ENCODE data around the gene SETD2.

DNA sequence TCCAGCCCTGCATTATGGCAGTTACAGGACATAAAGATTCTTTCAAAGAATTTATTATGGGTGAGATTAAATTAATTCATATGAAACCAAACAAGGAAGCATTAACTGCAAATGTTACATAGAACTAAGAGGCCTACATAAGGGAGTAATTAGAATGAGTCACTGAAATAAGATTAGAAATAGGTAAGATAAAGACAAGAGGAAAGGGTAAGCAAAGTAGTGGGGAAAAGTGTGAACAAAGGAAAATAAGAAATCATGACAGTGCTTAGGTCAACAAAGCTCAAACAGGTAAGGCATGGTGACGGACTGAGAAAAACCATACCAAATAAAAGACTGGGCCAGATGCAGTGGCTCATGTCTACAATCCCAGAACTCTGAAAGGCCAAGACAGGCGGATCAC is 74.3 kb downstream of the SETD2 start:
- TF ChIP-seq, protein P1, sequence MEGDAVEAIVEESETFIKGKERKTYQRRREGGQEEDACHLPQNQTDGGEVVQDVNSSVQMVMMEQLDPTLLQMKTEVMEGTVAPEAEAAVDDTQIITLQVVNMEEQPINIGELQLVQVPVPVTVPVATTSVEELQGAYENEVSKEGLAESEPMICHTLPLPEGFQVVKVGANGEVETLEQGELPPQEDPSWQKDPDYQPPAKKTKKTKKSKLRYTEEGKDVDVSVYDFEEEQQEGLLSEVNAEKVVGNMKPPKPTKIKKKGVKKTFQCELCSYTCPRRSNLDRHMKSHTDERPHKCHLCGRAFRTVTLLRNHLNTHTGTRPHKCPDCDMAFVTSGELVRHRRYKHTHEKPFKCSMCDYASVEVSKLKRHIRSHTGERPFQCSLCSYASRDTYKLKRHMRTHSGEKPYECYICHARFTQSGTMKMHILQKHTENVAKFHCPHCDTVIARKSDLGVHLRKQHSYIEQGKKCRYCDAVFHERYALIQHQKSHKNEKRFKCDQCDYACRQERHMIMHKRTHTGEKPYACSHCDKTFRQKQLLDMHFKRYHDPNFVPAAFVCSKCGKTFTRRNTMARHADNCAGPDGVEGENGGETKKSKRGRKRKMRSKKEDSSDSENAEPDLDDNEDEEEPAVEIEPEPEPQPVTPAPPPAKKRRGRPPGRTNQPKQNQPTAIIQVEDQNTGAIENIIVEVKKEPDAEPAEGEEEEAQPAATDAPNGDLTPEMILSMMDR (IDR thresholded peaks at IDR 0.05; ENCODE audit: control extremely low read depth in 1 of 3, insufficient read depth in 1 of 3, low read depth in 1 of 3, low read length in 3 of 3) = no peak
- no peak for TF ChIP-seq JUND (IDR thresholded peaks at IDR 0.05; ENCODE audit: low read length)
- TF ChIP-seq, protein P2, sequence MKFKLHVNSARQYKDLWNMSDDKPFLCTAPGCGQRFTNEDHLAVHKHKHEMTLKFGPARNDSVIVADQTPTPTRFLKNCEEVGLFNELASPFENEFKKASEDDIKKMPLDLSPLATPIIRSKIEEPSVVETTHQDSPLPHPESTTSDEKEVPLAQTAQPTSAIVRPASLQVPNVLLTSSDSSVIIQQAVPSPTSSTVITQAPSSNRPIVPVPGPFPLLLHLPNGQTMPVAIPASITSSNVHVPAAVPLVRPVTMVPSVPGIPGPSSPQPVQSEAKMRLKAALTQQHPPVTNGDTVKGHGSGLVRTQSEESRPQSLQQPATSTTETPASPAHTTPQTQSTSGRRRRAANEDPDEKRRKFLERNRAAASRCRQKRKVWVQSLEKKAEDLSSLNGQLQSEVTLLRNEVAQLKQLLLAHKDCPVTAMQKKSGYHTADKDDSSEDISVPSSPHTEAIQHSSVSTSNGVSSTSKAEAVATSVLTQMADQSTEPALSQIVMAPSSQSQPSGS (IDR thresholded peaks at IDR 0.05; ENCODE audit: low read length) = no peak

All from H1 (cell line).